ENCODE measurements around the gene IQSEC1.

DNA sequence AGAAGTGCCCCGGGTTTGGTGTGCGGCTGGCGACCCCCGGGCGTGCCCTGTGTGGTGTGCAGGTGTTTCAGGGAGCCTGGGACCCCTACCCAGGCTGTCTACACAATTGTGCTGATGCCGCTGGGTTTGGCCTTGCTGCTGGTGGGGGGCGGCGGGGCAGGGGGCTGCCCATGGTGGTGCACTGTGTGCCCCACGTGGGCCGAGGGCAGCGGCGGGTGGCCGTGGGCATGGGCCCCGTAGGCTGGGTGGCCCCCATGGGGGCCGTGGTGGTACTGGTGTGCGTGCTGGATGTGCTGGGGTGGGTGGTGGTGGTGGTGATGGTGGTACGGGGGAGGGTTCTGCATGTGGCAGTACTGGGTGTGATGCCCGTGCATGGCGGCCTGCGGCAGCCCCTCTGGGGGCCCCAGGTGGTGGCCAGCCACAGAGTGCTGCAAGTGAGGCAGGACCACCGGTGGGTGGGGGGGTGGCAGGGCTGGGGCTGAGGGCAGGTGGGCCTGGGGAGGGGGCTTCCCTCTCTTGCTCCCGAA is 172.3 kb downstream of the IQSEC1 start:
- TF ChIP-seq, protein P1, sequence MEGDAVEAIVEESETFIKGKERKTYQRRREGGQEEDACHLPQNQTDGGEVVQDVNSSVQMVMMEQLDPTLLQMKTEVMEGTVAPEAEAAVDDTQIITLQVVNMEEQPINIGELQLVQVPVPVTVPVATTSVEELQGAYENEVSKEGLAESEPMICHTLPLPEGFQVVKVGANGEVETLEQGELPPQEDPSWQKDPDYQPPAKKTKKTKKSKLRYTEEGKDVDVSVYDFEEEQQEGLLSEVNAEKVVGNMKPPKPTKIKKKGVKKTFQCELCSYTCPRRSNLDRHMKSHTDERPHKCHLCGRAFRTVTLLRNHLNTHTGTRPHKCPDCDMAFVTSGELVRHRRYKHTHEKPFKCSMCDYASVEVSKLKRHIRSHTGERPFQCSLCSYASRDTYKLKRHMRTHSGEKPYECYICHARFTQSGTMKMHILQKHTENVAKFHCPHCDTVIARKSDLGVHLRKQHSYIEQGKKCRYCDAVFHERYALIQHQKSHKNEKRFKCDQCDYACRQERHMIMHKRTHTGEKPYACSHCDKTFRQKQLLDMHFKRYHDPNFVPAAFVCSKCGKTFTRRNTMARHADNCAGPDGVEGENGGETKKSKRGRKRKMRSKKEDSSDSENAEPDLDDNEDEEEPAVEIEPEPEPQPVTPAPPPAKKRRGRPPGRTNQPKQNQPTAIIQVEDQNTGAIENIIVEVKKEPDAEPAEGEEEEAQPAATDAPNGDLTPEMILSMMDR (IDR thresholded peaks at IDR 0.05), result no peak
- no peak for TF ChIP-seq POLR2A (IDR thresholded peaks at IDR 0.05)
- TF ChIP-seq EP300 (IDR thresholded peaks at IDR 0.05), result no peak
- TF ChIP-seq POLR2AphosphoS5 (IDR thresholded peaks at IDR 0.05), result no peak

All from sigmoid colon (tissue), 4 donors.